Measurements from ENCODE around the gene RNU6-9. TPM values are rescaled to one million over a fixed set of nuclear protein-coding genes. Genes with fewer than 3 reads are reported as not detected.

Gene RNU6-9
- total and polyA plus RNA-seq, 10 donors: not detected

DNA sequence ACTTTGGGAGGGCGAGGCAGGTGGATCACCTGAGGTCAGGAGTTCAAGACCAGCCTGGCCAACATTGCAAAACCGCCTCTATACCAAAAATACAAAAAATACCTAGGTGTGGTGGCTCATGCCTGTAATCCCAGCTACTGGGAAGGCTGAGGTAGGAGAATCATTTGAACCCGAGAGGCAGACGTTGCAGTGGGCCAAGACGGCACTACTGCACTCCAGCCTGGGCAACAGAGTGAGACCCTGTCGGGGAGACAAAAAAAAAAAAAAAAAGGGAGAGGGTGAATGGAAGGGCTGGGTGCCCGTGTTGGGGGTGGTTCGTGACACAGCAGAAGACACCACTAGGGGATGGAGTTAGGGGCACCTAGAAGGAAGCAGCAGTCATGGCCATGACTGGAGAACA, 23.0 kb upstream of the RNU6-9 start:
- Histone ChIP-seq H3K27me3 (replicated peaks in 1 of 7) (no peaks in the 10 kb centered on the region), H3K4me1 (peaks cover 5 to 17% (median 10%) of the 10 kb centered on the region in 6 donors), H3K4me3 (no peak overlapping the region), H3K27ac (peak overlapping the region in 1 of 8 donors; percentile 35), H3K36me3 (peaks cover 0 to 79% (median 48%) of the 10 kb centered on the region in 6 donors), H3K9me3 (no peaks in the 10 kb centered on the region)
- intact Hi-C loops (cut with DNase I; ENCODE audit: low total_unique reads): no loop called here
- 94 to 96% (median 95%) methylated on average over 8 of the region's 8 CpGs for WGBS, 5 donors
- DNase-seq: no peak
- TF ChIP-seq POLR2AphosphoS5 (IDR thresholded peaks at IDR 0.05): no peak
- no peak for TF ChIP-seq POLR2A (IDR thresholded peaks at IDR 0.05)
- TF ChIP-seq CTCF (IDR thresholded peaks at IDR 0.05 in 8 of 11, conservative IDR thresholded peaks at IDR 0.05 in 3 of 11): no peak

DNA sequence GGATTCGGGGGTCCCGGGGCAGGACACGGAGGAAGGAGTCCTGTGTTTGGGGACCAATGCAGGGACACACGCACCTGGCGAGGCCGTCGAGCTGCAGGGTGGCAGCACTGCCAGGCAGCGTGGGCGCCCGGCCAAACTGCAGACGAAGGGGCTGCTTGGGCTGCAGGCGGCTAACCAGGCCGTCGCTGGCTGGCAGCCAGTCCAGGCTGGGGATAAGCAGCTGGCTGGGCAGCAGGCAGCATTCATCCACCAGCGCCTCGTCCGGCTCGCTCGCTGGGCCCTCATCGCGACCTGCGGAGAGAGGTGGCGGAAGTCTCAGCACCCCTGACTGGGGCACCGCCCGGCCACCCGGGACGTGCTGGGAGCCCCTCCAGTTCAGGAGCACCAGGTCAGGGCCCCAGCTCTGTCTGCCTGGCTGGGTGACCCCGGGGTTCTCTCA, 22.3 kb upstream of the RNU6-9 start:
- no peak for DNase-seq
- Histone ChIP-seq H3K27me3 (replicated peaks in 1 of 7) (no peaks in the 10 kb centered on the region), H3K4me1 (peaks cover 5 to 17% (median 10%) of the 10 kb centered on the region in 6 donors), H3K9me3 (no peaks in the 10 kb centered on the region), H3K27ac (no peak overlapping the region), H3K36me3 (peaks cover 0 to 80% (median 48%) of the 10 kb centered on the region in 6 donors), H3K4me3 (no peak overlapping the region)
- intact Hi-C loops (cut with DNase I; ENCODE audit: low total_unique reads): no loop called here
- WGBS, 5 donors: 91 to 97% (median 94%) methylated on average over 11 to 28 of the region's 28 CpGs
- TF ChIP-seq CTCF (IDR thresholded peaks at IDR 0.05 in 8 of 11, conservative IDR thresholded peaks at IDR 0.05 in 3 of 11) (no peak), POLR2A (IDR thresholded peaks at IDR 0.05) (no peak), POLR2AphosphoS5 (IDR thresholded peaks at IDR 0.05) (peak in 2 of 3 donors; percentile 7 to 26)

- intact Hi-C loops (cut with DNase I; ENCODE audit: low total_unique reads): no loop called here
- no peaks in the 10 kb centered on the region for H3K9me3 ChIP-seq
- H3K4me1 ChIP-seq: peaks cover 5 to 17% (median 10%) of the 10 kb centered on the region in 6 donors
- peaks cover 0 to 87% (median 52%) of the 10 kb centered on the region in 6 donors for H3K36me3 ChIP-seq
- no peaks in the 10 kb centered on the region for H3K27me3 ChIP-seq (replicated peaks in 1 of 7)
- 90 to 94% (median 92%) methylated on average over 20 to 25 of the region's 33 CpGs for WGBS, 5 donors
- peak overlapping the region in 6 of 8 donors; percentile 15 to 82 (median 68) for H3K27ac ChIP-seq
- TF ChIP-seq CTCF (IDR thresholded peaks at IDR 0.05 in 8 of 11, conservative IDR thresholded peaks at IDR 0.05 in 3 of 11) (no peak), POLR2AphosphoS5 (IDR thresholded peaks at IDR 0.05) (peak in 1 of 3 donors; percentile 9)
- DNase-seq: peak; percentile 84
- H3K4me3 ChIP-seq: peak overlapping the region in 1 of 8 donors; percentile 54
Observed at GRCh38 chr19:871446-872265, 21.6 kb upstream of the RNU6-9 start.

DNA sequence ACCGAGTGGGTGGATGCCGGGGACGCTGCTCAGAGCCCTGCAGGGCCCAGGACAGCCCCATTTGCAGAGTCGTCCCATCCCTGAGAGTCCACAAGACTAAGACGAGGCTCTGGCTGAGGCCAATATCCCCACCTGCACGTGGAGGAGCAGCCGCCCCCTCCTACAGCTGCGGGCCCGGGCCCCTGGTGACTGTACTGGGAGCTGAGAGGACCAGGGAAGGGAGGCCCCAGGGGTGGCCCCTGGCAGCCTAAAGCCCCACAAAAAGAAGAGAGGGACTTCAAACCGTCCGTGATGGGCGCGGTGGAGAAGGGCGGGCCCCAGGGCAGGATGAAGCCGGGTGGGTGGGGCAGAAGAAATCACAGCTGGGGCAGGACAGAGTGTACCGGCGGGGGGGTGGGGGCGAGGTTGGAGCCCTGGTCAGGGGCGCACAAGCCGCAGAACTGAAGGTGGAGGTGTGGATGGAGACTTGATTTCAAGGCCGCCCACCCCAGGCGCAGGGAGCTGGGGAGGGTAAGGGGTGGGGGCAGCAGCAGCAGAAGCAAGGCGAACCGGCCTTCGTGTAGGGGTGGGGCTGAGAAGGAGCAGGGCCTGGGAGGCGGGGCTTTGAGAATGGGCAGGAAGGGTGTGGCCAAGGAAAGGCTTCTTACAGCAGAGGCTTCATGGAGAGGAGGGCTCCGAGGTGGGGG, 20.9 kb upstream of the RNU6-9 start:
- H3K9me3 ChIP-seq: no peaks in the 10 kb centered on the region
- peak; percentile 94 for DNase-seq
- peaks cover 0 to 90% (median 58%) of the 10 kb centered on the region in 6 donors for H3K36me3 ChIP-seq
- whole genome bisulfite sequencing, 5 donors: 56 to 77% (median 67%) methylated on average over 21 to 27 of the region's 27 CpGs
- peaks cover 5 to 17% (median 10%) of the 10 kb centered on the region in 6 donors for H3K4me1 ChIP-seq
- H3K27ac ChIP-seq: peak overlapping the region in 6 of 8 donors; percentile 15 to 82 (median 68)
- TF ChIP-seq CTCF (IDR thresholded peaks at IDR 0.05 in 8 of 11, conservative IDR thresholded peaks at IDR 0.05 in 3 of 11) (no peak), POLR2AphosphoS5 (IDR thresholded peaks at IDR 0.05) (peak in 1 of 3 donors; percentile 31), POLR2A (IDR thresholded peaks at IDR 0.05) (no peak)
- peak overlapping the region in 2 of 8 donors; percentile 33 to 54 for H3K4me3 ChIP-seq
- no peaks in the 10 kb centered on the region for H3K27me3 ChIP-seq (replicated peaks in 1 of 7)
- intact Hi-C loops (cut with DNase I; ENCODE audit: low total_unique reads): no loop called here

Measured in spleen (tissue), 11 donors.